WTC11 (cell line): Measurements from ENCODE around the gene THSD4.

ENCODE experiments used
- CTCF ChIP-seq: fragments of 200-600 bp; IDR thresholded peaks from 2 replicates; pipeline ENCODE4 v1.8.0; 2022; ENCODE audit warnings: antibody characterized with exemption
- NR1H2 ChIP-seq: sonication (generic); formaldehyde crosslinking; IDR thresholded peaks from 2 replicates; pipeline ENCODE4 v1.9.0; 2021; ENCODE audit warnings: mild to moderate bottlenecking, moderate library complexity, missing genetic modification reagents
- PREB ChIP-seq: sonication (generic); formaldehyde crosslinking; IDR thresholded peaks from 2 replicates; pipeline ENCODE4 v1.8.1; 2022; ENCODE audit warnings: mild to moderate bottlenecking, missing genetic modification reagents, moderate library complexity, borderline replicate concordance
- SMAD3 ChIP-seq: sonication (generic); formaldehyde crosslinking; IDR thresholded peaks from 2 replicates; pipeline ENCODE4 v1.8.0; 2022; ENCODE audit warnings: missing genetic modification reagents, mild to moderate bottlenecking, borderline replicate concordance
- ZNF121 ChIP-seq: sonication (generic); formaldehyde crosslinking; IDR thresholded peaks from 2 replicates; pipeline ENCODE4 v1.8.0; 2023; ENCODE audit warnings: missing genetic modification reagents

GRCh38 chr15:71596672-71597071 lies 481.4 kb downstream of the THSD4 start:
- TF ChIP-seq SMAD3 (CRISPR knock-in tag) (no peak), PREB (CRISPR knock-in tag) (no peak), NR1H2 (CRISPR knock-in tag) (no peak), CTCF (no peak), ZNF121 (CRISPR knock-in tag) (no peak)
